HEK293T (cell line): ENCODE data around the gene SYT7.

Experiments used
- BHLHE40 ChIP-seq: fragments of 450-650 bp; IDR thresholded peaks from 2 replicates; pipeline ENCODE4 v1.6.1; 2016; ENCODE audit warnings: mild to moderate bottlenecking, moderate library complexity, borderline replicate concordance
- SP1 ChIP-seq: fragments of 450-650 bp; IDR thresholded peaks from 2 replicates; pipeline ENCODE4 v1.6.1; 2017
- TARDBP ChIP-seq: fragments of 450-650 bp; IDR thresholded peaks from 2 replicates; pipeline ENCODE4 v1.6.1; 2016

DNA sequence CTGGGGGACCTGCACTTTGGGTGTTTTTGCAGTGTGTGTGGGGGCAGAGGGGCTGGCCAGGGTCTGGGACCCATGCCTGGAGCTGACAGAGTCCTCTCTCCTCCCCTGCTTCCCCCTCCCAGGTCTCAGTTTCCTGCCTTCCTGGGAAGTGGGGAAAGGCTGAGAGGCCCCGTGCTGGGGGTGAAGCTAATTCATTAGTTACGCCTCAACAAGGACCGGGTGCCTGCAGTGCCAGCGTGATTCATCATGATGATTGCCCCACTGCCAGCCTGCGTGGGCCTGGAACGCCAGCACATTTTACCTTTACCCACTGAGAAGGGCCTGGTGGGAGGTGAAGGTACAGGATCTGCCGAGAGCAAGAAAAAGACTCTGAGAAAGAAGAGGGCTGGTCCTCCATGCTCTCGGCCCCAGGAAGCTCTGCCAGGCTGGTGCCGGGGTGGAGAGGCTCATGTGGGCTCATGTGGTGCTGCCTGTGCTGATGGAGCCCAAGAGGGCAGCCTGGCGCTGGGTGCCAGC is 75.2 kb downstream of the SYT7 start:
- TF ChIP-seq BHLHE40 (no peak), TARDBP (no peak), SP1 (no peak)
